GM08714 (cell line): ENCODE measurements around the gene ZNF503.
"Not testable (repeated sequence)": the region's sequence is repeated elsewhere in the genome, so short reads cannot be mapped to it uniquely, and the experiment has no call there.

Source experiments
- H3K4me3 ChIP-seq: fragments of 200-500 bp; sonication (Bioruptor generic); 2 replicates; pipeline ENCODE4 v1.5.1; 2014; ENCODE audit warnings: mild to moderate bottlenecking, low read length, inconsistent platforms
- ZNF274 ChIP-seq: IDR thresholded peaks from 2 replicates; pipeline ENCODE4 v1.6.1; 2012; ENCODE audit warnings: mild to moderate bottlenecking, low read depth, low read length

Gene ZNF503

GRCh38 chr10:75375838-75376237 is 25.7 kb downstream of the ZNF503 start:
- no peak overlapping the region for H3K4me3 ChIP-seq
- TF ChIP-seq ZNF274: no peak

GRCh38 chr10:75371010-75371409 is 30.6 kb downstream of the ZNF503 start:
- TF ChIP-seq ZNF274: no peak
- H3K4me3 ChIP-seq: no peak overlapping the region

- not testable (repeated sequence) for H3K4me3 ChIP-seq
These were observed 31.7 kb downstream of the ZNF503 start for GRCh38 chr10:75369838-75370237.

- TF ChIP-seq ZNF274: no peak
- no peak overlapping the region for H3K4me3 ChIP-seq
These were observed 33.7 kb downstream of the ZNF503 start for GRCh38 chr10:75367901-75368300.

GRCh38 chr10:75367021-75367487 is 34.5 kb downstream of the ZNF503 start:
- H3K4me3 ChIP-seq: no peak overlapping the region
- no peak for TF ChIP-seq ZNF274

- no peak for TF ChIP-seq ZNF274
- no peak overlapping the region for H3K4me3 ChIP-seq
These were observed 38.1 kb downstream of the ZNF503 start for GRCh38 chr10:75363431-75363830.

GRCh38 chr10:75359876-75360275 is 41.7 kb downstream of the ZNF503 start:
- not testable (repeated sequence) for H3K4me3 ChIP-seq

- TF ChIP-seq ZNF274: no peak
- no peak overlapping the region for H3K4me3 ChIP-seq
These were observed 42.6 kb downstream of the ZNF503 start for GRCh38 chr10:75358835-75359421.

GRCh38 chr10:75358132-75358531 is 43.4 kb downstream of the ZNF503 start:
- H3K4me3 ChIP-seq: no peak overlapping the region
- no peak for TF ChIP-seq ZNF274

- no peak for TF ChIP-seq ZNF274
- H3K4me3 ChIP-seq: no peak overlapping the region
These were observed 44.1 kb downstream of the ZNF503 start for GRCh38 chr10:75357500-75357899.

GRCh38 chr10:75356484-75356883 is 45.1 kb downstream of the ZNF503 start:
- H3K4me3 ChIP-seq: no peak overlapping the region
- no peak for TF ChIP-seq ZNF274

GRCh38 chr10:75355706-75356105 is 45.9 kb downstream of the ZNF503 start:
- TF ChIP-seq ZNF274: no peak
- no peak overlapping the region for H3K4me3 ChIP-seq

- no peak overlapping the region for H3K4me3 ChIP-seq
- no peak for TF ChIP-seq ZNF274
These were observed 48.4 kb downstream of the ZNF503 start for GRCh38 chr10:75353183-75353582.

GRCh38 chr10:75352650-75353049 is 48.9 kb downstream of the ZNF503 start:
- TF ChIP-seq ZNF274: no peak
- no peak overlapping the region for H3K4me3 ChIP-seq

- TF ChIP-seq ZNF274: no peak
These were observed 49.9 kb downstream of the ZNF503 start for GRCh38 chr10:75351637-75352036.

GRCh38 chr10:75350791-75351190 is 50.8 kb downstream of the ZNF503 start:
- no peak for TF ChIP-seq ZNF274
- H3K4me3 ChIP-seq: no peak overlapping the region

More at GRCh38 chr10:75351637-75352036, 49.9 kb downstream of the ZNF503 start:
- no peak overlapping the region for H3K4me3 ChIP-seq
